ENCODE measurements around the gene GRK3. TPM values are rescaled to one million over a fixed set of nuclear protein-coding genes. Genes with fewer than 3 reads are reported as not detected.

Gene GRK3
- total and polyA plus RNA-seq, 10 of the 15 experiments (the other 5 are each of a cell fraction or from before 2014, with no cell fraction given) = 3.1 to 35.1 (median 14.7) TPM

- Histone ChIP-seq H3K27me3 (replicated peaks in 1 of 2; ENCODE audit: control insufficient read depth in 2 of 2, insufficient read depth in 2 of 2, low read length in 1 of 2) (no peaks in the 10 kb centered on the region), H3K9ac (ENCODE audit: control insufficient read depth, insufficient read depth, low read length) (no peak overlapping the region), H3K4me3 (no peak overlapping the region), H3K27ac (ENCODE audit: control insufficient read depth, insufficient read depth) (no peak overlapping the region), H4K20me1 (ENCODE audit: control insufficient read depth, insufficient read depth) (no peaks in the 10 kb centered on the region), H3K36me3 (ENCODE audit: control insufficient read depth in 2 of 2, insufficient read depth in 2 of 2, low read length in 1 of 2) (peaks cover 0 to 6% of the 10 kb centered on the region in 2 experiments; a peak in 3 of 4 replicates), H3K4me2 (ENCODE audit: control insufficient read depth, insufficient read depth) (no peak overlapping the region), H2AFZ (ENCODE audit: control insufficient read depth, low read depth, low read length) (no peak overlapping the region), H3K4me1 (ENCODE audit: control insufficient read depth, insufficient read depth, low read length) (peaks cover 13% of the 10 kb centered on the region; the same call in 1 of the 2 replicates), H3K9me3 (replicated peaks; ENCODE audit: control insufficient read depth, insufficient read depth, low read length) (no peaks in the 10 kb centered on the region), H3K79me2 (ENCODE audit: control insufficient read depth, insufficient read depth, low read length) (no peaks in the 10 kb centered on the region)
- FAIRE-seq (no peak), ATAC-seq (no peak), DNase-seq (ENCODE audit: low read depth, low spot score) (no peak)
- ChIA-PET POLR2A (no interaction called here), SMC1A (ENCODE audit: uncharacterized antibody, unreplicated experiment) (interaction anchor here (1.2 kb wide), 2 partner anchors 131 to 155 kb away, joined by 4 read pairs; no protein-coding TSS in a partner anchor), RAD21 (ENCODE audit: unreplicated experiment) (interaction anchor here (0.7 to 6.3 kb wide), 3 partner anchors 131 to 236 kb away, joined by 5 to 57 read pairs (median 6); no protein-coding TSS in a partner anchor), CTCF (interaction anchor here (1.1 to 2.5 kb wide), 3 partner anchors 74 to 157 kb away, joined by 3 to 13 read pairs (median 5); no protein-coding TSS in a partner anchor)
- in situ Hi-C loops (cut with MboI) = no loop called here
- 76% methylated on average over 6 of the region's 6 CpGs for WGBS (ENCODE audit: insufficient coverage, insufficient replicate concordance, low lambda C conversion rate, missing lambda C conversion rate)
- intact Hi-C loops (cut with micrococcal nuclease; ENCODE audit: unreplicated experiment) = no loop called here
- TF ChIP-seq HSF1 (IDR thresholded peaks at IDR 0.05; ENCODE audit: low read depth, low read length) (no peak), BCLAF1 (IDR thresholded peaks at IDR 0.05) (no peak), RAD21 (IDR thresholded peaks at IDR 0.05; ENCODE audit: insufficient read depth, low read depth, low read length) (no peak), LARP7 (IDR thresholded peaks at IDR 0.05) (no peak), KLF5 (IDR thresholded peaks at IDR 0.05; ENCODE audit: partially characterized antibody) (no peak), BCL3 (IDR thresholded peaks at IDR 0.05; ENCODE audit: borderline replicate concordance, insufficient read depth, low read depth, low read length, poor library complexity, severe bottlenecking) (no peak), SUZ12 (IDR thresholded peaks at IDR 0.05; ENCODE audit: unreplicated experiment) (no peak), BMI1 (IDR thresholded peaks at IDR 0.05; ENCODE audit: borderline replicate concordance) (no peak)
- BruUV-seq (replicated peaks) = no TSS peak
Measured at GRCh38 chr22:25698978-25699377, 134.5 kb downstream of the GRK3 start.

Data from GM12878 (cell line).